NB4 (cell line): Measurements from ENCODE around the gene SMYD3.

ENCODE experiments used
- CTCF ChIP-seq: IDR thresholded peaks from one replicate; pipeline ENCODE4 v1.5.1; 2012; ENCODE audit warnings: low read depth, low read length
- MAX ChIP-seq: IDR thresholded peaks from 2 replicates; pipeline ENCODE4 v1.6.1; 2011; ENCODE audit warnings: low read depth, low read length

GRCh38 chr1:246004301-246004700 lies 502.8 kb downstream of the SMYD3 start:
- TF ChIP-seq CTCF: no peak
- no peak for TF ChIP-seq MAX
